ENCODE data around the gene PDE6D. TPM values are rescaled to one million over a fixed set of nuclear protein-coding genes. Genes with fewer than 3 reads are reported as not detected.

PDE6D gene
- total and polyA plus RNA-seq, 2 of the 13 experiments (the other 11 are each of a cell fraction or from before 2014, with no cell fraction given): 14.1 to 23.2 TPM

DNA sequence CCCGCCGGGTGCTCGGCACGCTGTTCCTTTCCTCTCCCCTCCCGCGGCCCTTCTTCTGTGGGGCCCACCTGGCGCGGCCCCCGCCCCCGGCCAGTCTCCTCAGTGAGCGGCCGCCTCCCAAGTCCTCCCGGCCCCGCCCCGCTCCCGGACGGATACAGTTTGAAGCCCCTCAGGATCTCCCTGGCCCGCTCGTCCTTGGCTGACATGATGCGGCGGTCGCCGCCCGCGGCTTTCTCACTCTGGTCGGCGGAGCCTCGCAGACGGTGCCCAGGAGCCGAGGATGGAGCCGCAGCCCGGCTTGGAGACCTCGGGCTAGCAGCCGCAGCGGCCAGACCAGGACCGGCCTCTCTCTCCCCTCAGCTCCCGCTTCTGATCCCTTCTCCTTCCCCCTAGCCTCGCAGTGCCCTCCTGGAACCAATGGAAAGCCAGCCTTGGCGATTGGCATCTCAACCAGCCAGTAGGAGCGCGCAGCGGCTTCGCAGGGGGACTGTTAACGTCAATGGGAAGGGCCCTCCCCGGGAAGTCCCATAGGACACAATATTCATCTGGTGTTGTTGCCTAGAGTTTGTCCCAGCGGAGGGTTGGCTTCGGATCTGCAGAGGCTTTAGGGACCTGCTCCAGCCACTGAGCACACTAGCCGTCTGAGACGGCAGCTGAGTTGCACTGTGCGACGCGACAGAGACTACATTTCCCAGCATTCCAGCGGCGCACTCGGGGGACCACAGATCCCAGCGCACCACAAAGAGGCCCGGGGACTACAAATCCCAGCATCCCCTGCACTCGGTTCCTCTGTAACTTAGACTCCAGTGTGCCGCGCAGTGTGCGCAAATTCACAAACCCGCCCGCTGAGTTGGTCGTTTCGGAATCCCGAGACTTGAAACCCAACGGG, at the start of gene PDE6D (continued):
- TF ChIP-seq CREM (IDR thresholded peaks at IDR 0.05): peak; percentile 99
- no peak for TF ChIP-seq CREM (CRISPR knock-in tag; IDR thresholded peaks at IDR 0.05)
- TF ChIP-seq, protein P1, sequence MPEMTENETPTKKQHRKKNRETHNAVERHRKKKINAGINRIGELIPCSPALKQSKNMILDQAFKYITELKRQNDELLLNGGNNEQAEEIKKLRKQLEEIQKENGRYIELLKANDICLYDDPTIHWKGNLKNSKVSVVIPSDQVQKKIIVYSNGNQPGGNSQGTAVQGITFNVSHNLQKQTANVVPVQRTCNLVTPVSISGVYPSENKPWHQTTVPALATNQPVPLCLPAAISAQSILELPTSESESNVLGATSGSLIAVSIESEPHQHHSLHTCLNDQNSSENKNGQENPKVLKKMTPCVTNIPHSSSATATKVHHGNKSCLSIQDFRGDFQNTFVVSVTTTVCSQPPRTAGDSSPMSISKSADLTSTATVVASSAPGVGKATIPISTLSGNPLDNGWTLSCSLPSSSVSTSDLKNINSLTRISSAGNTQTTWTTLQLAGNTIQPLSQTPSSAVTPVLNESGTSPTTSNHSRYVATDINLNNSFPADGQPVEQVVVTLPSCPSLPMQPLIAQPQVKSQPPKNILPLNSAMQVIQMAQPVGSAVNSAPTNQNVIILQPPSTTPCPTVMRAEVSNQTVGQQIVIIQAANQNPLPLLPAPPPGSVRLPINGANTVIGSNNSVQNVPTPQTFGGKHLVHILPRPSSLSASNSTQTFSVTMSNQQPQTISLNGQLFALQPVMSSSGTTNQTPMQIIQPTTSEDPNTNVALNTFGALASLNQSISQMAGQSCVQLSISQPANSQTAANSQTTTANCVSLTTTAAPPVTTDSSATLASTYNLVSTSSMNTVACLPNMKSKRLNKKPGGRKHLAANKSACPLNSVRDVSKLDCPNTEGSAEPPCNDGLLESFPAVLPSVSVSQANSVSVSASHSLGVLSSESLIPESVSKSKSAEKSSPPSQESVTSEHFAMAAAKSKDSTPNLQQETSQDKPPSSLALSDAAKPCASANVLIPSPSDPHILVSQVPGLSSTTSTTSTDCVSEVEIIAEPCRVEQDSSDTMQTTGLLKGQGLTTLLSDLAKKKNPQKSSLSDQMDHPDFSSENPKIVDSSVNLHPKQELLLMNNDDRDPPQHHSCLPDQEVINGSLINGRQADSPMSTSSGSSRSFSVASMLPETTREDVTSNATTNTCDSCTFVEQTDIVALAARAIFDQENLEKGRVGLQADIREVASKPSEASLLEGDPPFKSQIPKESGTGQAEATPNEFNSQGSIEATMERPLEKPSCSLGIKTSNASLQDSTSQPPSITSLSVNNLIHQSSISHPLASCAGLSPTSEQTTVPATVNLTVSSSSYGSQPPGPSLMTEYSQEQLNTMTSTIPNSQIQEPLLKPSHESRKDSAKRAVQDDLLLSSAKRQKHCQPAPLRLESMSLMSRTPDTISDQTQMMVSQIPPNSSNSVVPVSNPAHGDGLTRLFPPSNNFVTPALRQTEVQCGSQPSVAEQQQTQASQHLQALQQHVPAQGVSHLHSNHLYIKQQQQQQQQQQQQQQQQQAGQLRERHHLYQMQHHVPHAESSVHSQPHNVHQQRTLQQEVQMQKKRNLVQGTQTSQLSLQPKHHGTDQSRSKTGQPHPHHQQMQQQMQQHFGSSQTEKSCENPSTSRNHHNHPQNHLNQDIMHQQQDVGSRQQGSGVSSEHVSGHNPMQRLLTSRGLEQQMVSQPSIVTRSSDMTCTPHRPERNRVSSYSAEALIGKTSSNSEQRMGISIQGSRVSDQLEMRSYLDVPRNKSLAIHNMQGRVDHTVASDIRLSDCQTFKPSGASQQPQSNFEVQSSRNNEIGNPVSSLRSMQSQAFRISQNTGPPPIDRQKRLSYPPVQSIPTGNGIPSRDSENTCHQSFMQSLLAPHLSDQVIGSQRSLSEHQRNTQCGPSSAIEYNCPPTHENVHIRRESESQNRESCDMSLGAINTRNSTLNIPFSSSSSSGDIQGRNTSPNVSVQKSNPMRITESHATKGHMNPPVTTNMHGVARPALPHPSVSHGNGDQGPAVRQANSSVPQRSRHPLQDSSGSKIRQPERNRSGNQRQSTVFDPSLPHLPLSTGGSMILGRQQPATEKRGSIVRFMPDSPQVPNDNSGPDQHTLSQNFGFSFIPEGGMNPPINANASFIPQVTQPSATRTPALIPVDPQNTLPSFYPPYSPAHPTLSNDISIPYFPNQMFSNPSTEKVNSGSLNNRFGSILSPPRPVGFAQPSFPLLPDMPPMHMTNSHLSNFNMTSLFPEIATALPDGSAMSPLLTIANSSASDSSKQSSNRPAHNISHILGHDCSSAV (CRISPR knock-in tag; IDR thresholded peaks at IDR 0.05; ENCODE audit: borderline replicate concordance): no peak
- no peak for TF ChIP-seq ZFP36 (IDR thresholded peaks at IDR 0.05; ENCODE audit: borderline replicate concordance, low read depth, low read length, partially characterized antibody)
- TF ChIP-seq KLF6 (CRISPR knock-in tag; IDR thresholded peaks at IDR 0.05): peak; percentile 18
- TF ChIP-seq ZNF781 (CRISPR knock-in tag; IDR thresholded peaks at IDR 0.05; ENCODE audit: borderline replicate concordance, not compliant biosample characterization): no peak
- TF ChIP-seq ZNF430 (CRISPR knock-in tag; IDR thresholded peaks at IDR 0.05): peak; percentile 87
- peak; percentile 87; the same call in 1 of the 2 replicates for TF ChIP-seq ZNF383 (CRISPR knock-in tag; IDR thresholded peaks at IDR 0.05; ENCODE audit: borderline replicate concordance)
- TF ChIP-seq ZNF136 (CRISPR knock-in tag; IDR thresholded peaks at IDR 0.05; ENCODE audit: low read depth): no peak; the same call in 1 of the 2 replicates
- peak; percentile 96 for TF ChIP-seq ATF1 (CRISPR knock-in tag; IDR thresholded peaks at IDR 0.05)
- peak; percentile 95; the same call in 1 of the 2 replicates for TF ChIP-seq ZNF816 (CRISPR knock-in tag; IDR thresholded peaks at IDR 0.05; ENCODE audit: borderline replicate concordance)
- peak; percentile 78 for TF ChIP-seq HIVEP1 (CRISPR knock-in tag; IDR thresholded peaks at IDR 0.05)
- peak; percentile 49; the same call in 1 of the 2 replicates for TF ChIP-seq ZNF775 (CRISPR knock-in tag; IDR thresholded peaks at IDR 0.05; ENCODE audit: borderline replicate concordance)
- peak; percentile 47 for TF ChIP-seq ZNF556 (CRISPR knock-in tag; IDR thresholded peaks at IDR 0.05; ENCODE audit: borderline replicate concordance)
- TF ChIP-seq ZNF879 (CRISPR knock-in tag; IDR thresholded peaks at IDR 0.05): no peak
- TF ChIP-seq, protein P2, sequence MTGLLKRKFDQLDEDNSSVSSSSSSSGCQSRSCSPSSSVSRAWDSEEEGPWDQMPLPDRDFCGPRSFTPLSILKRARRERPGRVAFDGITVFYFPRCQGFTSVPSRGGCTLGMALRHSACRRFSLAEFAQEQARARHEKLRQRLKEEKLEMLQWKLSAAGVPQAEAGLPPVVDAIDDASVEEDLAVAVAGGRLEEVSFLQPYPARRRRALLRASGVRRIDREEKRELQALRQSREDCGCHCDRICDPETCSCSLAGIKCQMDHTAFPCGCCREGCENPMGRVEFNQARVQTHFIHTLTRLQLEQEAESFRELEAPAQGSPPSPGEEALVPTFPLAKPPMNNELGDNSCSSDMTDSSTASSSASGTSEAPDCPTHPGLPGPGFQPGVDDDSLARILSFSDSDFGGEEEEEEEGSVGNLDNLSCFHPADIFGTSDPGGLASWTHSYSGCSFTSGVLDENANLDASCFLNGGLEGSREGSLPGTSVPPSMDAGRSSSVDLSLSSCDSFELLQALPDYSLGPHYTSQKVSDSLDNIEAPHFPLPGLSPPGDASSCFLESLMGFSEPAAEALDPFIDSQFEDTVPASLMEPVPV (CRISPR knock-in tag; IDR thresholded peaks at IDR 0.05): no peak; the same call in 1 of the 2 replicates
- TF ChIP-seq ZNF205 (CRISPR knock-in tag; IDR thresholded peaks at IDR 0.05): peak; percentile 68; the same call in 1 of the 2 replicates
- 0 out of 2 replicates have a peak, but pooled peaks have one; percentile 16 for TF ChIP-seq SMYD3 (CRISPR knock-in tag; IDR thresholded peaks at IDR 0.05)
- TF ChIP-seq ARID2 (CRISPR knock-in tag; IDR thresholded peaks at IDR 0.05; ENCODE audit: borderline replicate concordance): peak; percentile 15; the same call in 1 of the 2 replicates
